ENCODE results near the gene GAS6. TPM values are rescaled to one million over a fixed set of nuclear protein-coding genes. Genes with fewer than 3 reads are reported as not detected.

GAS6 gene
- polyA plus RNA-seq, 4 donors = 42.7 to 136 (median 86.0) TPM

DNA sequence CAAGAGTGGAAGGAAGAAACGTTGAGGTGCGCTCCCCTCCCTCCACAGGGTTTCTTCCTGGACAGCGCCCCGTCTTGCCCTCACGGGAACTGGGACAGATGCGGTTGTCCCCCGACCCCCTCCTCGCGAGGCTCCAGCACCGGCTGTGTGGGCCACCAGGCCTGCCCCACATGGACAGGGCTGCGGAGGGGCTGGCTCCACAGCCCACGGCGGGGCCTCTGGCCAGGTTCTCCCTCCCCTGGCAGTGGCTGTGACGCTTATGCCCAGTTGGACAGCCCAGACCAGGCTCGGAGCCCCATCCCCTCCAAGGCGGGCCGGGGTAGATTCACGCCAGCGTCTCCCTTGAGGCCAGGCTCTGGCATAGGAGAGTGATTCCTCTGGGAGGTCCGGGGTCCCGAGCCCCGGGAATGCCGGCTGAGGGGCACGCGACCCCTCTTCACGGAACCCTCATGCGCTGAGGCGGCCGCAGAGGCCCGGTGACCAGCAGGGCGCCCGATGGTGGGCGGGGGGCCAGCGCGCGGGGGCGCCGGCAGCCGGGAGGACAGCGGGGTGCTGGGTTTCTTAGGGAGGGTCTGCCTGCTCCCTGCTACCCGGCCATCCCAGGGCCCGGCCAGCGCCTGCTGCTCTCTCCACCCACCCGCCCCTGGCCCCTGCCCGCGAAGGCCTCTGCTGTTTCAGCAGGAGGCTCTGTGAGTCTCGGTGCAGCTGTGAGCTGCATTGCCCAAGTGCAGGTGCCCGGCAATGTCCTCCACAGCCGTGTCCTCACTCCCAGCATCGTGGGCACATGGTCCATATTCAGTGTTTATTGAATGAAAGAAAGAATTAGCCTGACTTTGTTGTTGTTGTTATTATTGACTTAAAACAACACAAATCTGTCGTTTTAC is 20.3 kb upstream of the GAS6 start:
- Histone ChIP-seq H3K36me3 (ENCODE audit: control insufficient read depth in 3 of 3, insufficient read depth in 2 of 3, low read depth in 1 of 3, low read length in 3 of 3) (no peaks in the 10 kb centered on the region), H3K4me3 (ENCODE audit: low read depth in 1 of 3, low read length in 3 of 3) (no peak overlapping the region), H3K9me3 (ENCODE audit: control insufficient read depth in 2 of 2, insufficient read depth in 1 of 2, low read depth in 1 of 2, low read length in 1 of 2) (no peaks in the 10 kb centered on the region), H3K27ac (ENCODE audit: low read depth in 1 of 3, low read length in 2 of 3) (no peak overlapping the region), H3K27me3 (ENCODE audit: control insufficient read depth in 3 of 3, insufficient read depth in 3 of 3, low read length in 3 of 3) (no peaks in the 10 kb centered on the region), H3K4me1 (ENCODE audit: control insufficient read depth in 3 of 3, insufficient read depth in 2 of 3, low read depth in 1 of 3, low read length in 2 of 3) (no peaks in the 10 kb centered on the region)
- DNase-seq (no peak), FAIRE-seq (no peak)
- WGBS, 3 donors = 92 to 94% (median 93%) methylated on average over 41 to 51 of the region's 51 CpGs

DNA sequence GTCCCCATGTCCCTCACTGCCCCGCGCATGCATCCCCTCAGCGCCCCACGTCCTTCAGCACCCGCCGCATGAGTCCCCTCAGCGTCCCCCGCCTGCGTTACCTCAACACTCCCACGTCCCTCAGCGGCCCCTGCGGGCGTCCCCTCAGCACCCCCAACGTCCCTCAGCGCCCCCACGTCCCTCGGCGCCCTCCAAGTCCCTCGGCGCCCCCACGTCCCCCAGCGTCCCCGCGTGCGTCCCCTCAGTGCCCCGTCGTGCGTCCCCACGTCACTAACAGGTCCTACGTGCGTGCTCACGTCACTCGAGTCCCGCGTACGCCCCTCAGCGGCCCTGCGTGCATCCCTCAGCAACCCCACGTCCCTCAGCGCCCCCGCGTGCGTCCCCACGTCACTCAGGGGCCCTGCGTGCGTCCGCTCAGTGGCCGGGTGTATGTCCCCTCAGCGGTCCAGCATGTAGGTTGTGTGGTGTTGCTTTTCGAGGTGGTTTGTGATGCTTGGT is 19.5 kb upstream of the GAS6 start:
- FAIRE-seq = no peak
- WGBS, 3 donors = 95 to 96% (median 96%) methylated on average over 50 of the region's 50 CpGs

DNA sequence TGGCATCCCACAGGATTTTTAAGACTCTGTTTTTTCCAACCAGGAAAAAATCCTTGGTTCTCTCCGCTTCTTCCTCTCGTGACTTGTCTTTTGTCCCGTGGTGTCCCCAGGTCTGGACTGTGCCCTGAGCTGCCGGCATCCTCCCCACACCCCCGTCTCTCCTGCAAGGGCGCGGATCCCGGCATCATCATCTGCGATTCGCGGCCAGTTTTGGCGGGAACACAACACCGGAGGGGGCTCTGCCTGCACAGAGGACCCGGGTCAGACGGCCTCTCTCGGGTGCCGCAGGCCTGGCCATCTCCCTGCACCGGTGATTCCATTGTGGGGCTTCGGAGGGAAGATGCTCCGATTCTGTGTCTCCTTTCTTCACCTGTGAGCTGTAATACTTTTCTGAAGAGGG is 18.8 kb upstream of the GAS6 start:
- WGBS, 3 donors = 77 to 87% (median 84%) methylated on average over 20 of the region's 20 CpGs
- H3K36me3 ChIP-seq (ENCODE audit: control insufficient read depth in 3 of 3, insufficient read depth in 2 of 3, low read depth in 1 of 3, low read length in 3 of 3) = no peaks in the 10 kb centered on the region
- no peaks in the 10 kb centered on the region for H3K27me3 ChIP-seq (ENCODE audit: control insufficient read depth in 3 of 3, insufficient read depth in 3 of 3, low read length in 3 of 3)
- H3K9me3 ChIP-seq (ENCODE audit: control insufficient read depth in 2 of 2, insufficient read depth in 1 of 2, low read depth in 1 of 2, low read length in 1 of 2) = no peaks in the 10 kb centered on the region
- FAIRE-seq (no peak), DNase-seq (no peak)
- H3K4me3 ChIP-seq (ENCODE audit: low read depth in 1 of 3, low read length in 3 of 3) = no peak overlapping the region
- no peak overlapping the region for H3K27ac ChIP-seq (ENCODE audit: low read depth in 1 of 3, low read length in 2 of 3)
- no peaks in the 10 kb centered on the region for H3K4me1 ChIP-seq (ENCODE audit: control insufficient read depth in 3 of 3, insufficient read depth in 2 of 3, low read depth in 1 of 3, low read length in 2 of 3)

More for the DNA sequence above, 19.5 kb upstream of the GAS6 start:
- no peak overlapping the region for H3K4me3 ChIP-seq (ENCODE audit: low read depth in 1 of 3, low read length in 3 of 3)
- H3K27me3 ChIP-seq (ENCODE audit: control insufficient read depth in 3 of 3, insufficient read depth in 3 of 3, low read length in 3 of 3) = no peaks in the 10 kb centered on the region
- no peak overlapping the region for H3K27ac ChIP-seq (ENCODE audit: low read depth in 1 of 3, low read length in 2 of 3)
- no peaks in the 10 kb centered on the region for H3K36me3 ChIP-seq (ENCODE audit: control insufficient read depth in 3 of 3, insufficient read depth in 2 of 3, low read depth in 1 of 3, low read length in 3 of 3)
- H3K4me1 ChIP-seq (ENCODE audit: control insufficient read depth in 3 of 3, insufficient read depth in 2 of 3, low read depth in 1 of 3, low read length in 2 of 3) = no peaks in the 10 kb centered on the region
- H3K9me3 ChIP-seq (ENCODE audit: control insufficient read depth in 2 of 2, insufficient read depth in 1 of 2, low read depth in 1 of 2, low read length in 1 of 2) = no peaks in the 10 kb centered on the region
- no peak for DNase-seq

DNA sequence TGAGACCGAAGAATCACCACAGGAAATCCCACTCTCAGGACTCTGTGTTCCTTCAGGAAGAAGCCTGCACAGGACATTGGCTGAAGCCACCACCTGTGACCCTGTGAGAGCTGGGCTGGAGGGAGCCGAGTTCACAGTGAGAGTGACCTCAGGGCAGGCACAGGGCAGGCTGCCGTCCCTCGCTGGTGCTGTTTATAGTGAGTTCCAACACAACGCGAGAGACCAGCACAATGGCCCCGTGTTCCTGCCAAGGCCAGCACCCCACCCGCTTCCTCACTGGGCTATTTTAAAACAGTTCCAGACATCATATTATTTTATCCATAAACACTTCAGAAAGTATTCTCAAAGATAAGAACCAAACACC is 18.4 kb upstream of the GAS6 start:
- no peaks in the 10 kb centered on the region for H3K9me3 ChIP-seq (ENCODE audit: control insufficient read depth in 2 of 2, insufficient read depth in 1 of 2, low read depth in 1 of 2, low read length in 1 of 2)
- H3K4me1 ChIP-seq (ENCODE audit: control insufficient read depth in 3 of 3, insufficient read depth in 2 of 3, low read depth in 1 of 3, low read length in 2 of 3) = no peaks in the 10 kb centered on the region
- 59 to 70% (median 65%) methylated on average over 8 of the region's 8 CpGs for WGBS, 3 donors
- no peak overlapping the region for H3K4me3 ChIP-seq (ENCODE audit: low read depth in 1 of 3, low read length in 3 of 3)
- FAIRE-seq = no peak
- DNase-seq = no peak
- H3K27me3 ChIP-seq (ENCODE audit: control insufficient read depth in 3 of 3, insufficient read depth in 3 of 3, low read length in 3 of 3) = no peaks in the 10 kb centered on the region
- H3K36me3 ChIP-seq (ENCODE audit: control insufficient read depth in 3 of 3, insufficient read depth in 2 of 3, low read depth in 1 of 3, low read length in 3 of 3) = no peaks in the 10 kb centered on the region
- H3K27ac ChIP-seq (ENCODE audit: low read depth in 1 of 3, low read length in 2 of 3) = peak overlapping the region in 1 of 3 donors; percentile 43

DNA sequence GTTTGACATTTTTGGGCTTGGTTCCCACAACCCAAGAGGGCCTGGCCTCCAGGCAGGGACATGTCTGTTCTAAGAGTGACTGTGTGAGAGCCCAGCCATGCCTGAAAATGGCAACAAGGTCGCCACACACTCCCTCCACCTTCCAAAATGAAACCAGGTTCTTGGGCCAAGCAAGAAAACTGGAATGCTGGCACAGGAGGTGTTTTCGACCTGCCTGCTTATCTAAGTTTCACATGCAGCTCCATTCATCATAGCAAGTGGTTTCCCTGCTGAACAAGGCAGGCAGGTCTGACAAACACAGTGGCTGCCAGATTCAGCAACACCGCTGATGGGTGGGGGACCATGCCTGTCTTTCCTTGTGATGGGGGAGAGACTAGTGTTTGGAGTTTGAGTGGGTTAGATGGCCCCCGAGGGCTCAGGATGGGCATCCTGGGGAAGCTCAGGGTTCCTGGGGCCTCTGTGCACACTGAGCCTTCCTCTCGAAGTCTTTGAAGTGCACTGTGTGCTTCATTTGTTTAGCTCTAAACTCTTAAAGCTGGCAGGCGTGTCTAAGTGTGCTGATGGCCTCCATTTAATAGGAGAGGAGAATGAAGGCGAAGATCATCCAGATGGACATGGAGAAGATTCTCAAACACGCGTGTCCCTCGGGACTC is 17.9 kb upstream of the GAS6 start:
- no peaks in the 10 kb centered on the region for H3K4me1 ChIP-seq (ENCODE audit: control insufficient read depth in 3 of 3, insufficient read depth in 2 of 3, low read depth in 1 of 3, low read length in 2 of 3)
- DNase-seq (no peak), FAIRE-seq (no peak)
- peak overlapping the region in 1 of 3 donors; percentile 43 for H3K27ac ChIP-seq (ENCODE audit: low read depth in 1 of 3, low read length in 2 of 3)
- H3K4me3 ChIP-seq (ENCODE audit: low read depth in 1 of 3, low read length in 3 of 3) = no peak overlapping the region
- WGBS, 3 donors = 46 to 51% (median 48%) methylated on average over 10 of the region's 10 CpGs
- no peaks in the 10 kb centered on the region for H3K36me3 ChIP-seq (ENCODE audit: control insufficient read depth in 3 of 3, insufficient read depth in 2 of 3, low read depth in 1 of 3, low read length in 3 of 3)
- H3K9me3 ChIP-seq (ENCODE audit: control insufficient read depth in 2 of 2, insufficient read depth in 1 of 2, low read depth in 1 of 2, low read length in 1 of 2) = no peaks in the 10 kb centered on the region
- no peaks in the 10 kb centered on the region for H3K27me3 ChIP-seq (ENCODE audit: control insufficient read depth in 3 of 3, insufficient read depth in 3 of 3, low read length in 3 of 3)

DNA sequence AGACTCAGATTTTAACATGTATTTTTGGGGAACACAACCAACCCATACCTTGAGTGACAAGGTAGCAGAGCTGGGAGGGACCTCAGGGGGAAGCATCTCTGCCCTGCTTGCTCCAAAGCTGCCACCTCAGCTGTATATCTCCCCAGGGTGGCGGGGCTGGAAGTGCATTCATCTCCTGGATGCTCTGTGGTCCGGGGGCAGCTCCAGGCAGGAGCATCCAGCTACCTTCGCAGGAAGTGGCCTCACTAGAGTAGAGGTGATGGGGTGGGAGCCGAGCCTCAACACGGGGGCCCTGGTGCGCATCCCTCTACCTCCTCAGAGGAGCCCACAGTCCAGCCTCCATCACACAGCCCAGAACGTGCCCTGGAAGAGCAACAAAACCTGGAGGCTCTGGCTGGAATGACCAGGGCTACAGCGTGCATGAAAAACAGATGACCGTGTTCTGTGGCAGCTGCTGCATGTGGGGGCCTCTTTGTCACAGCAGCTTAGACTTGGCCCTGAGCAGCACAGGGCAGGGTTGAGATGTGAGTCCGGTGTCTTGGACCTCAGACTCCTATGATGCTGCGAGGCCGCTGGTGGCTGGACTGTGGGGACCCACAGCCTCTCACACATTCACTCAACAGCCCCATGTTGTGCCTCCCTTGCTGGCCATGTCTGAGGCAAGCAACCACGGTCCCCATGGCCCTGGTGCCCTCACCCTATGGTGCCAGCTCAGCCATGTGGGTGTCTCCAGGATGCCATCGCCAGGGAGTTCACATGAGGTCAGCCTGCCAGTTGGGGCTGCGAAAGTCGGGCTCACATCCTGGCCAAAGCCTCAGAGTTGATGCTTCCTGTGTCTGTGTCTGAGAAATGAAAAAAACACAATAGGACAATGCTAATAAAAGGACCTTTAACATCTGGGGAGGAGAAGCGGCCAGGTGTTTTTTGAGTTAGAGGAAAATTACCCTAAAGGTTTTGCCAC is 17.1 kb upstream of the GAS6 start:
- no peak for DNase-seq
- Histone ChIP-seq H3K27me3 (ENCODE audit: control insufficient read depth in 3 of 3, insufficient read depth in 3 of 3, low read length in 3 of 3) (no peaks in the 10 kb centered on the region), H3K36me3 (ENCODE audit: control insufficient read depth in 3 of 3, insufficient read depth in 2 of 3, low read depth in 1 of 3, low read length in 3 of 3) (no peaks in the 10 kb centered on the region), H3K9me3 (ENCODE audit: control insufficient read depth in 2 of 2, insufficient read depth in 1 of 2, low read depth in 1 of 2, low read length in 1 of 2) (no peaks in the 10 kb centered on the region), H3K4me1 (ENCODE audit: control insufficient read depth in 3 of 3, insufficient read depth in 2 of 3, low read depth in 1 of 3, low read length in 2 of 3) (no peaks in the 10 kb centered on the region), H3K27ac (ENCODE audit: low read depth in 1 of 3, low read length in 2 of 3) (no peak overlapping the region), H3K4me3 (ENCODE audit: low read depth in 1 of 3, low read length in 3 of 3) (no peak overlapping the region)
- FAIRE-seq = no peak
- 78 to 79% (median 78%) methylated on average over 17 of the region's 17 CpGs for WGBS, 3 donors

DNA sequence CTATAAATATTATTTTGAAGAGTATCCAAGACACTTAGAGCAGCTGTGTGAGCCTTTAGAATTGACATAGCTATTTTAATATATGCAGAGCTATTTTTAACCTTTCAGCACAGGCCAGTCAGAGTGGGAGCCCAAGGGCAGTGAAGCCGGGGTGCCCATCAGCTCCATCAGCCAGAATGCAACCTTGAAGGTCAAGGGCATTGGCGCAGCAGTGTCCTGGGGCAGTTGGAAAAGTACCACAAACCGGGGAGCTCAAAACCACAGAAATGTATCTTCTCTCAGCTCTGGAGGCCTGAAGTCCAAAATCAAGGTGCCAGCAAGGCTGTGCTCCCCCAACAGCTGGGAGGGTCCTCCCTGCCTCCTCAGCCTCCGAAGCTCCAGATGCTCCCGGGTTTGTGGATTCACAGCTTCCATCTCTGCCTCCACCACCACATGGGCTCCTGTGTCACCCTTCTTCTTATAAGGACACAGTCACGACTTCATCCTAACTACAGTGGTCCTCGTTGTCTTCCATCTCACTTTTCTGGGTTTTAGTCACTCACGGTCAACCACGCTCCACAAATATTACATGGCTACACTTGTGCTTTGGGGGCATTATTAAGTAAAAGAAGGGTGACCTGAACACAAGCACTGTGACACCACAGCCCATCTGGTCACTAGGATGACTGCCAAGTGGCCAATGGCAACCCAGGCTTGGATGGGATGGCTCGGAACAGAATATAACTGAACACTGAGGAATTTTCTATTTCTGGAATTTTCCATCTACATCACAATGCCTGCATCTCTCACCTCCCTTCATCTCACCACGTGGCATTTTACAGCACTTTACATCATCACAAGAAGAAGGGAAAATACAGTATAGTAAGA is 15.9 kb upstream of the GAS6 start:
- DNase-seq (no peak), FAIRE-seq (no peak)
- Histone ChIP-seq H3K4me3 (ENCODE audit: low read depth in 1 of 3, low read length in 3 of 3) (no peak overlapping the region), H3K36me3 (ENCODE audit: control insufficient read depth in 3 of 3, insufficient read depth in 2 of 3, low read depth in 1 of 3, low read length in 3 of 3) (no peaks in the 10 kb centered on the region), H3K9me3 (ENCODE audit: control insufficient read depth in 2 of 2, insufficient read depth in 1 of 2, low read depth in 1 of 2, low read length in 1 of 2) (no peaks in the 10 kb centered on the region), H3K27me3 (ENCODE audit: control insufficient read depth in 3 of 3, insufficient read depth in 3 of 3, low read length in 3 of 3) (no peaks in the 10 kb centered on the region), H3K27ac (ENCODE audit: low read depth in 1 of 3, low read length in 2 of 3) (no peak overlapping the region), H3K4me1 (ENCODE audit: control insufficient read depth in 3 of 3, insufficient read depth in 2 of 3, low read depth in 1 of 3, low read length in 2 of 3) (no peaks in the 10 kb centered on the region)
- WGBS, 3 donors = 81 to 90% (median 83%) methylated on average over 11 of the region's 11 CpGs

Measured in small intestine (tissue), 7 donors.